ENCODE data around the gene ATP2B2. TPM values are rescaled to one million over a fixed set of nuclear protein-coding genes. Genes with fewer than 3 reads are reported as not detected.
A peak's percentile ranks its signal among the peaks of the same experiment; 100 is the strongest.

Gene ATP2B2
- polyA plus RNA-seq, 3 donors = not detected

- intact Hi-C loops (cut with micrococcal nuclease) = loop anchor here (2.0 to 10.0 kb wide), 3 partner anchors 207 to 529 kb away; partner anchors contain the start of genes ARPC4 (in 1 of the 2), BRK1 (in 1 of the 2), CRELD1 (in 1 of the 2) and TADA3 (in 1 of the 2)
- Histone ChIP-seq H3K4me1 (ENCODE audit: control insufficient read depth in 1 of 2, insufficient read depth in 2 of 2, low read length in 2 of 2) (peaks cover 16 to 22% of the 10 kb centered on the region in 2 donors), H3K4me3 (replicated peaks in 1 of 3; ENCODE audit: low read depth in 2 of 3, low read length in 3 of 3) (peak overlapping the region in 1 of 3 experiments; percentile 88), H3K79me2 (ENCODE audit: insufficient read depth, low read length) (peaks cover 41% of the 10 kb centered on the region), H3K9ac (ENCODE audit: insufficient read depth, low read length, poor library complexity, severe bottlenecking) (no peak overlapping the region), H3K27ac (ENCODE audit: low read depth in 1 of 2, low read length in 2 of 2) (no peak overlapping the region), H2AFZ (ENCODE audit: insufficient read depth, low read depth, low read length, poor library complexity, severe bottlenecking) (peak overlapping the region; percentile 25), H3K27me3 (ENCODE audit: control insufficient read depth in 2 of 2, insufficient read depth in 2 of 2, low read length in 2 of 2) (no peaks in the 10 kb centered on the region), H4K20me1 (ENCODE audit: insufficient read depth, low read length) (peaks cover 15% of the 10 kb centered on the region), H3K4me2 (replicated peaks; ENCODE audit: extremely low read depth, low read length, poor library complexity, severe bottlenecking) (no peak overlapping the region), H3K9me3 (replicated peaks in 1 of 2; ENCODE audit: control insufficient read depth in 1 of 2, insufficient read depth in 1 of 2, low read length in 2 of 2) (no peaks in the 10 kb centered on the region), H3K36me3 (replicated peaks in 1 of 2; ENCODE audit: control insufficient read depth in 1 of 2, insufficient read depth in 2 of 2, low read length in 2 of 2) (peaks cover 20 to 25% of the 10 kb centered on the region in 2 donors)
- H3K27me3 Mint-ChIP-seq (ENCODE audit: low read depth in 3 of 3) = peaks cover 3 to 9% (median 3%) of the 10 kb centered on the region in 3 donors
- TF ChIP-seq CTCF (IDR thresholded peaks at IDR 0.05) = no peak
- WGBS (ENCODE audit: insufficient coverage) = 95% methylated on average over 4 of the region's 8 CpGs
- peaks cover 21 to 22% of the 10 kb centered on the region in 2 donors for H3K36me3 Mint-ChIP-seq
- peak overlapping the region; percentile 46 to 96 (median 90) for H3K27ac Mint-ChIP-seq
- H3K4me3 Mint-ChIP-seq = peak overlapping the region in 1 of 2 donors; percentile 89
- H3K9me3 Mint-ChIP-seq = peaks cover 0 to 3% (median 0%) of the 10 kb centered on the region in 7 donors
- no peak for DNase-seq
- peaks cover 21% of the 10 kb centered on the region for H3K4me1 Mint-ChIP-seq
These were observed 183.6 kb downstream of the ATP2B2 start for GRCh38 chr3:10321630-10322351.

GRCh38 chr3:10320320-10320677 is 185.1 kb downstream of the ATP2B2 start:
- Histone ChIP-seq H3K27ac (ENCODE audit: low read depth in 1 of 2, low read length in 2 of 2) (peak overlapping the region; percentile 83 to 94), H3K4me2 (replicated peaks; ENCODE audit: extremely low read depth, low read length, poor library complexity, severe bottlenecking) (peak overlapping the region; percentile 78), H3K27me3 (ENCODE audit: control insufficient read depth in 2 of 2, insufficient read depth in 2 of 2, low read length in 2 of 2) (no peaks in the 10 kb centered on the region), H3K4me1 (ENCODE audit: control insufficient read depth in 1 of 2, insufficient read depth in 2 of 2, low read length in 2 of 2) (peaks cover 16 to 22% of the 10 kb centered on the region in 2 donors), H3K36me3 (replicated peaks in 1 of 2; ENCODE audit: control insufficient read depth in 1 of 2, insufficient read depth in 2 of 2, low read length in 2 of 2) (peaks cover 35 to 40% of the 10 kb centered on the region in 2 donors), H4K20me1 (ENCODE audit: insufficient read depth, low read length) (peaks cover 24% of the 10 kb centered on the region), H3K79me2 (ENCODE audit: insufficient read depth, low read length) (peaks cover 48% of the 10 kb centered on the region), H3K4me3 (replicated peaks in 1 of 3; ENCODE audit: low read depth in 2 of 3, low read length in 3 of 3) (peak overlapping the region; percentile 73 to 93 (median 88)), H3K9ac (ENCODE audit: insufficient read depth, low read length, poor library complexity, severe bottlenecking) (peak overlapping the region; percentile 96), H2AFZ (ENCODE audit: insufficient read depth, low read depth, low read length, poor library complexity, severe bottlenecking) (peak overlapping the region; percentile 83), H3K9me3 (replicated peaks in 1 of 2; ENCODE audit: control insufficient read depth in 1 of 2, insufficient read depth in 1 of 2, low read length in 2 of 2) (no peaks in the 10 kb centered on the region)
- Mint-ChIP-seq H3K27ac (peak overlapping the region; percentile 92 to 97 (median 96)), H3K36me3 (peaks cover 27 to 36% of the 10 kb centered on the region in 2 donors), H3K4me1 (peaks cover 21% of the 10 kb centered on the region), H3K9me3 (peaks cover 0 to 3% (median 0%) of the 10 kb centered on the region in 7 donors), H3K27me3 (ENCODE audit: low read depth in 3 of 3) (peaks cover 0 to 6% (median 0%) of the 10 kb centered on the region in 3 donors), H3K4me3 (peak overlapping the region; percentile 89 to 95)
- intact Hi-C loops (cut with micrococcal nuclease) = loop anchor here (2.0 to 10.0 kb wide), 3 partner anchors 205 to 527 kb away; partner anchors contain the start of genes ARPC4 (in 1 of the 2), BRK1 (in 1 of the 2), CRELD1 (in 1 of the 2) and TADA3 (in 1 of the 2)
- WGBS (ENCODE audit: insufficient coverage) = 0% methylated on average over 4 of the region's 9 CpGs
- no peak for TF ChIP-seq CTCF (IDR thresholded peaks at IDR 0.05)
- no peak for DNase-seq
